Trophoblast cell (in vitro differentiated cells and primary cell): ENCODE data around the gene UBALD1.

Source experiments
- DNase-seq, 2 donors: peaks; one replicate each; pipeline ENCODE4 v3.0.0-alpha.2; 2016
- H2AFZ ChIP-seq: 2 replicates; pipeline ENCODE4 v1.6.1; 2013; ENCODE audit warnings: low read length, moderate library complexity, mild to moderate bottlenecking; ENCODE audit not compliant: insufficient read depth, poor library complexity
- H2AK5ac ChIP-seq: 2 replicates; pipeline ENCODE4 v1.6.1; 2013; ENCODE audit warnings: mild to moderate bottlenecking, low read length
- H2BK120ac ChIP-seq: 2 replicates; pipeline ENCODE4 v1.6.1; 2013; ENCODE audit warnings: low read length, mild to moderate bottlenecking, moderate library complexity; ENCODE audit not compliant: insufficient read depth, poor library complexity
- H2BK12ac ChIP-seq: 2 replicates; pipeline ENCODE4 v1.6.1; 2013; ENCODE audit warnings: mild to moderate bottlenecking, low read length, moderate library complexity
- H2BK5ac ChIP-seq: 2 replicates; pipeline ENCODE4 v1.6.1; 2013; ENCODE audit warnings: low read length, low read depth, moderate library complexity, mild to moderate bottlenecking; ENCODE audit not compliant: poor library complexity
- H3K14ac ChIP-seq: 2 replicates; pipeline ENCODE4 v1.6.1; 2013; ENCODE audit warnings: mild to moderate bottlenecking, low read length
- H3K18ac ChIP-seq: 2 replicates; pipeline ENCODE4 v1.6.1; 2013; ENCODE audit warnings: mild to moderate bottlenecking, low read length
- H3K23ac ChIP-seq: 2 replicates; pipeline ENCODE4 v1.6.1; 2013; ENCODE audit warnings: low read length
- H3K27ac ChIP-seq: 2 replicates; pipeline ENCODE4 v1.5.1; 2013; ENCODE audit warnings: low read depth, mild to moderate bottlenecking, inconsistent platforms, low read length, moderate library complexity
- H3K27me3 ChIP-seq: 2 replicates; pipeline ENCODE4 v1.6.1; 2013; ENCODE audit warnings: inconsistent platforms, mild to moderate bottlenecking, low read length, moderate library complexity; ENCODE audit not compliant: insufficient read depth
- H3K36me3 ChIP-seq, 2 experiments: 1 replicate in 1 of 2; 2 replicates in 1 of 2; pipeline ENCODE4 v1.6.1; 2013; ENCODE audit warnings: low read length in 2 of 2, mild to moderate bottlenecking in 2 of 2, moderate library complexity in 1 of 2; ENCODE audit not compliant: insufficient read depth in 2 of 2, control insufficient read depth in 1 of 2
- H3K4ac ChIP-seq: 2 replicates; pipeline ENCODE4 v1.6.1; 2013; ENCODE audit warnings: low read depth, mild to moderate bottlenecking, low read length, moderate library complexity
- H3K4me1 ChIP-seq, 2 experiments: 1 replicate in 1 of 2; 2 replicates in 1 of 2; pipeline ENCODE4 v1.6.1; 2013; ENCODE audit warnings: low read length in 2 of 2, mild to moderate bottlenecking in 2 of 2, moderate library complexity in 1 of 2; ENCODE audit not compliant: insufficient read depth in 2 of 2, control insufficient read depth in 1 of 2
- H3K4me2 ChIP-seq: 2 replicates; pipeline ENCODE4 v1.6.1; 2013; ENCODE audit warnings: inconsistent platforms, mild to moderate bottlenecking, low read length, moderate library complexity
- H3K4me3 ChIP-seq: 2 replicates; pipeline ENCODE4 v1.5.1; 2013; ENCODE audit warnings: mild to moderate bottlenecking, low read depth, low read length, inconsistent platforms
- H3K79me1 ChIP-seq: one replicate; pipeline ENCODE4 v1.6.1; 2013; ENCODE audit warnings: low read length
- H3K79me2 ChIP-seq: 2 replicates; pipeline ENCODE4 v1.6.1; 2013; ENCODE audit warnings: low read length, mild to moderate bottlenecking; ENCODE audit not compliant: control insufficient read depth, insufficient read depth, poor library complexity
- H3K9ac ChIP-seq: 2 replicates; pipeline ENCODE4 v1.6.1; 2013; ENCODE audit warnings: mild to moderate bottlenecking, low read length
- H3K9me3 ChIP-seq: 2 replicates; pipeline ENCODE4 v1.6.1; 2013; ENCODE audit warnings: low read depth, mild to moderate bottlenecking, control low read depth, inconsistent platforms, low read length; ENCODE audit not compliant: insufficient read depth
- H4K12ac ChIP-seq: 2 replicates; pipeline ENCODE4 v1.6.1; 2013; ENCODE audit warnings: low read depth, mild to moderate bottlenecking, low read length, moderate library complexity
- H4K8ac ChIP-seq: 2 replicates; pipeline ENCODE4 v1.6.1; 2013; ENCODE audit warnings: low read depth, mild to moderate bottlenecking, low read length, moderate library complexity
- H4K91ac ChIP-seq: one replicate; pipeline ENCODE4 v1.6.1; 2013; ENCODE audit warnings: low read depth, mild to moderate bottlenecking, low read length, moderate library complexity
- WGBS: extraction: QIAGEN DNeasy Blood & Tissue Kit; methylation state at CpG from one replicate; pipeline ENCODE4 v1.1.7; 2013; ENCODE audit warnings: missing lambda C conversion rate; ENCODE audit not compliant: insufficient read length, insufficient coverage; ENCODE audit errors: extremely low coverage; 5-methylcytosine and 5-hydroxymethylcytosine counted together

UBALD1 gene

DNA sequence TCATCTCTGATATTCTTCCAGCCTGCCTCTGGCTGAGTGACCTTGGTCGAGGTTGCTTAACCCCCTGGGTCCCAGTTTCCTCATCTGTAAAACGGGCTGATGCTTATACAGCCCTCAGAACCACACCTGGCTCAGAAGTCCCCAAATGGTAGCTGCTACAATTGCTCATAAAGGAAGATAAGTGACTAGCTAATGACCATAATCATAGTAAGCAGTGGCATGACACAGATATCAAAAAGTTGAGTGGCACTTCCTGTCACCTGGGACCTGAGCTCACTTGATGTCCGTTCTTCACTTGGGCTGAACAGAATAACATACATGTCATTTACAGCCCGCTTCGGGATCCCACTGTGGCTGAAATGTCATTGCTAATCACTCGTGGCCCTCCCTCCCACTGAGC is 11.7 kb upstream of the UBALD1 start:
- Histone ChIP-seq H3K79me1 (peaks cover 13% of the 10 kb centered on the region), H3K4me1 (peaks cover 6 to 10% of the 10 kb centered on the region in 2 experiments), H3K9me3 (no peaks in the 10 kb centered on the region), H3K4ac (peak overlapping the region; percentile 90), H3K4me3 (no peak overlapping the region), H2BK12ac (no peak overlapping the region), H2BK5ac (no peak overlapping the region), H2AFZ (no peak overlapping the region), H4K12ac (no peak overlapping the region), H3K18ac (no peak overlapping the region), H2BK120ac (no peak overlapping the region), H3K9ac (no peak overlapping the region), H4K8ac (no peak overlapping the region), H3K79me2 (peaks cover 19% of the 10 kb centered on the region), H3K36me3 (peaks cover 2 to 5% of the 10 kb centered on the region in 2 experiments), H3K4me2 (peak overlapping the region; percentile 69), H2AK5ac (no peak overlapping the region), H3K27ac (no peak overlapping the region), H4K91ac (peak overlapping the region; percentile 22), H3K14ac (no peak overlapping the region), H3K23ac (no peak overlapping the region), H3K27me3 (no peaks in the 10 kb centered on the region)
- no peak for DNase-seq
- WGBS, result no CpG with 5 or more reads among the region's 6 CpGs

DNA sequence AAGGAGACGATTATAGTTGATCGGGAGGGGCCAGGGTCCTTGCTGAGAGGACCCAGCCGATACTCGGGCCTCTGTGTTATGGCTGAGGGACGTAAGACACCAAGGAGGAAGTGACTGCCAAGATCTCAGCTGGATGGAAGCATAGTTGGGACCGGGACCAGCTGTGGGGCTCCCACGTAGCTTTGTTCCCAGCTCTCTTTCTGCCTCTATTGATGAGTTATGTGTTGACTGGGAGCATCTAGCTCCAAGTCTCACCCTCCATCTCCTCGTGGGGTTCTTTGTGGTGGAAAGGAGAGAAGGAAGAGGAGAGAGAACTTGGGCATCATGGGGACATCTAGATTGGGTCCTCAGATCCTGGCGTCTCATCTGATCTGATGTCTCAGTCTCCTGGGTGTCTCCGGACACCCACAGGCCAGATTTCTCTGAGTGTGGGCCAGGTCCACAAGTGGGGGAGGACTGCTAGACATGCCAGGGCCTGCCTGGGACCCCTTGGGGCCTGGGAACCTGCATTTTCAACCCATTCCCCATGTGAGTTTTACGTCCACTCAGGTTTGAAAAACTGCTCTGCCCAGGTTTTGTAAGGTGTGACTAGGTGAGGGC is 11.0 kb upstream of the UBALD1 start:
- peak overlapping the region; percentile 56 for H3K18ac ChIP-seq
- peaks cover 2 to 5% of the 10 kb centered on the region in 2 experiments for H3K36me3 ChIP-seq
- no CpG with 5 or more reads among the region's 11 CpGs for WGBS
- H4K12ac ChIP-seq, result peak overlapping the region; percentile 44
- peak overlapping the region; percentile 22 for H4K91ac ChIP-seq
- H2AFZ ChIP-seq, result peak overlapping the region; percentile 51
- peak overlapping the region; percentile 90 for H3K4ac ChIP-seq
- no peak overlapping the region for H2BK5ac ChIP-seq
- H3K9ac ChIP-seq, result peak overlapping the region; percentile 100
- H3K4me3 ChIP-seq, result peak overlapping the region; percentile 100
- H3K23ac ChIP-seq, result no peak overlapping the region
- peaks cover 19% of the 10 kb centered on the region for H3K79me2 ChIP-seq
- H3K14ac ChIP-seq, result peak overlapping the region; percentile 97
- no peak for DNase-seq
- H2AK5ac ChIP-seq, result peak overlapping the region; percentile 13
- peaks cover 6 to 10% of the 10 kb centered on the region in 2 experiments for H3K4me1 ChIP-seq
- H2BK120ac ChIP-seq, result no peak overlapping the region
- H4K8ac ChIP-seq, result peak overlapping the region; percentile 59
- H3K9me3 ChIP-seq, result no peaks in the 10 kb centered on the region
- H3K27ac ChIP-seq, result no peak overlapping the region
- peaks cover 13% of the 10 kb centered on the region for H3K79me1 ChIP-seq
- peak overlapping the region; percentile 69 for H3K4me2 ChIP-seq
- no peaks in the 10 kb centered on the region for H3K27me3 ChIP-seq
- H2BK12ac ChIP-seq, result no peak overlapping the region

DNA sequence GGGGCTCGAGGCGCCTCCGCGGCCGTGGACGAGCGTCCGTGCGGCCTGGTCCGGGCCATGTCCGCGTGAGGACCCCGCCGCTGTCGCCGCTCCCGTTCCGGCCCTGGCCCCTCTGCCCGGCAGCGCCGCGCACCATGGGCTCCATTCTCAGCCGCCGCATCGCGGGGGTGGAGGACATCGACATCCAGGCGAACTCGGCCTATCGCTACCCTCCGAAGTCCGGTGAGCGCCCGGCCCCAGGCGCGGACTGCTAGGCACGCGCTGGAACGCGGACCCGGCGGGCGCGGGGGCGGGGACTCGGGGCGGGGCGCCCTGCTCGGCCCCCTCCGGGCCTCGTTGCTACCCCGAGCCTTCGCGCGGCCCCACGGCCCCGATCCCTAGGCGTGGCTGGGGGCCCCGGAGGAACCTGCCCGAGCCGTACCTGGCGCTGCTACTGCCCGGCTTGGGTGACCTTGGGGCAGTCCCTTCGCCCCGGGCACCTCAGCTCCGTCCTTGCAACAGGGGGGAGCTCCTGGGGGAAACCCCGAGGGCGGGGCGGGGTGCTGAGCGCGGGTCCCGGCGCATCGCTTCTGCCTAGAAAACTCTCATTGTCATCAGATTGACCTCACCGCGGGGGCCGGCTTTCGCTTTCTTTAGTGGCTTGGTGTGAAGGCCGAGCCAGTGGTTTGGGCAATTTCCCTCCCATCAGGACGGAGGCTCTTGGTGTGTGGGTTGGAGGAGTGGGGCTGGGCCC is 10.3 kb upstream of the UBALD1 start:
- H3K14ac ChIP-seq, result peak overlapping the region; percentile 97
- peak overlapping the region; percentile 82 for H2AK5ac ChIP-seq
- H3K9me3 ChIP-seq, result no peaks in the 10 kb centered on the region
- H3K27ac ChIP-seq, result peak overlapping the region; percentile 61
- H3K79me2 ChIP-seq, result peaks cover 19% of the 10 kb centered on the region
- H4K8ac ChIP-seq, result peak overlapping the region; percentile 96
- H4K91ac ChIP-seq, result peak overlapping the region; percentile 85
- peak overlapping the region; percentile 95 for H2AFZ ChIP-seq
- H3K4me3 ChIP-seq, result peak overlapping the region; percentile 100
- no peak overlapping the region for H3K23ac ChIP-seq
- H2BK5ac ChIP-seq, result peak overlapping the region; percentile 83
- H3K27me3 ChIP-seq, result no peaks in the 10 kb centered on the region
- H3K36me3 ChIP-seq, result peaks cover 2 to 5% of the 10 kb centered on the region in 2 experiments
- H3K4me2 ChIP-seq, result peak overlapping the region; percentile 69
- H3K9ac ChIP-seq, result peak overlapping the region; percentile 100
- peaks cover 13% of the 10 kb centered on the region for H3K79me1 ChIP-seq
- H3K18ac ChIP-seq, result peak overlapping the region; percentile 95
- H3K4me1 ChIP-seq, result peaks cover 6 to 10% of the 10 kb centered on the region in 2 experiments
- H2BK12ac ChIP-seq, result no peak overlapping the region
- DNase-seq, result peak; percentile 48 to 65
- H4K12ac ChIP-seq, result peak overlapping the region; percentile 68
- no CpG with 5 or more reads among the region's 80 CpGs for WGBS
- H3K4ac ChIP-seq, result peak overlapping the region; percentile 90
- H2BK120ac ChIP-seq, result peak overlapping the region; percentile 88

DNA sequence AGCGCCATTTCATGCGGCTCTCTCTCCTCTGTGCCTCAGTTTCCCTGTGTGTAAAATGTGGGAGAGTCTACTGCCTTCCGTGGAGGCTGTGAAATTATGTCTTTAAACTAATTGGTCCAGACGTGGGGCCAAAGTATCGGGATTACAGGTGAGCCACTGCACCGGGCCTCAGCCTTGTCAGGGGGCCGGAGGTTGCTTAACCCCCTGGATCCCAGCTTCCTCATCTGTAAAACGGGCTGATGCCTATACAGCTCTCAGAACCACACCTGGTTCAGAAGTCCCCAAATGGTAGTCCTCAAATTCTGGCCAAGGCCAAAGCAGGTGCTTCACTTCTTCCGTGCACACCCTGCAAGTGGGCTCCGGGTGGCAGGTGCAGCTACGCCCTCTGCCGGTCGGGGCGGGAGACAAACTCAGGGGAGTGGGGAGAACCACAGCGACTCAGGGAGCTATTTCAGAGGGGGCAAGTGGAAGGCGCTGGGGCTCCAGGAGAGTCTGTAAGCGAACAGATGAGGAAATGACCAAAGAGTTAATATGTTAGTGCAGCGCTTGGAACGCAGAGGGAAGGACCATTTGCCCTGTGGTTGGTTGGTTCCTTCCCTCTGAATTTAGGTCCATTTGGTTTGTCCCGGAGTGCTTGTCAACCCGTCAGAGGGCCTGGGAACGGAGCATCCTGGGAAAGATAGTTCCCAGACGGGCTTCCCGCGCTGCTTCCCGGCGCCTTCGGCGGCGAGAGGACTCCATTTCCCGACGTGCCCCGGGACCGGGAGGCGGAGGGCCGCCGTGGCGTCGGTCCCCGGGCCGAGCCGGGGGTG is 9.5 kb upstream of the UBALD1 start, which contains the start of gene MGRN1:
MGRN1 (plus strand) TSS at position 812 of the 812 bp plus-strand sequence. CDS start 135 bp downstream, outside the sequence.
- peak within 1 kb of the TSS; percentile 95 for H2AFZ ChIP-seq
- no CpG with 5 or more reads among the region's 42 CpGs for WGBS
- H3K9me3 ChIP-seq, result no peaks in the 10 kb centered on the region
- peak within 1 kb of the TSS; percentile 93 for H2BK5ac ChIP-seq
- peak within 1 kb of the TSS; percentile 95 for H3K18ac ChIP-seq
- H4K12ac ChIP-seq, result peak within 1 kb of the TSS; percentile 68
- H3K4me2 ChIP-seq, result peak within 1 kb of the TSS; percentile 69
- peak within 1 kb of the TSS; percentile 65 for H2BK12ac ChIP-seq
- peak within 1 kb of the TSS; percentile 100 for H3K4me3 ChIP-seq
- peak within 1 kb of the TSS; percentile 96 for H4K8ac ChIP-seq
- H3K23ac ChIP-seq, result no peak within 1 kb of the TSS
- peak within 1 kb of the TSS; percentile 100 for H3K9ac ChIP-seq
- H3K27me3 ChIP-seq, result no peaks in the 10 kb centered on the region
- peak within 1 kb of the TSS; percentile 97 for H3K14ac ChIP-seq
- peaks cover 19% of the 10 kb centered on the region for H3K79me2 ChIP-seq
- peak within 1 kb of the TSS; percentile 90 for H3K4ac ChIP-seq
- peaks cover 6 to 10% of the 10 kb centered on the region in 2 experiments for H3K4me1 ChIP-seq
- peak within 1 kb of the TSS; percentile 88 for H4K91ac ChIP-seq
- peak within 1 kb of the TSS; percentile 61 for H3K27ac ChIP-seq
- peak within 1 kb of the TSS; percentile 82 for H2AK5ac ChIP-seq
- peak within 1 kb of the TSS; percentile 95 for H2BK120ac ChIP-seq
- H3K36me3 ChIP-seq, result peaks cover 2 to 5% of the 10 kb centered on the region in 2 experiments
- peaks cover 13% of the 10 kb centered on the region for H3K79me1 ChIP-seq
- peak; percentile 96 to 99 for DNase-seq
